22Rv1 (cell line): ENCODE data around the gene UBE3B.

Source experiments
- CTCF ChIP-seq: fragments of 450-650 bp; IDR thresholded peaks from 2 replicates; pipeline ENCODE4 v1.5.1; 2017; ENCODE audit warnings: mild to moderate bottlenecking
- ZFX ChIP-seq: fragments of 450-650 bp; IDR thresholded peaks from 2 replicates; pipeline ENCODE4 v1.6.1; 2017; ENCODE audit warnings: antibody characterized with exemption, borderline replicate concordance

DNA sequence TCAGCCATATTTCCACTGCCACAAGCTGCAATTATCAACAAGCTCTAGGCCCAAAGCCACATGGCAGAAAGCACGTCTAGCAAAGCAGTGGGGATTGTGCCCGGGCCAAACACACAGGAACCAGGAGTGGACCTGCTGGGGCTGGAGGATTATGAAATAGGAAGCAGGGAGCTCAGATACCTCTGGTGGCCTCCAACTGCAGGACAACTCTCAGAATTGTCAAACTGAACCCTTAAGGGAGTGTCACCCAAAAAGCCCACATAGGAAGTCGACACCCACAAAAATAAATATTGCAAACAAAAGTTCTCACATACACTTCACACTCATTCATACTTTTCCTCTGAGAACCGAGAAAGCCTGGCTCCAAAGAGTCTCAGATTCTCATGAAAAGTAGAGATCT is 26.5 kb upstream of the UBE3B start:
- TF ChIP-seq CTCF: no peak
- TF ChIP-seq ZFX: no peak
